ENCODE data around the gene CLEC19A. TPM values are rescaled to one million over a fixed set of nuclear protein-coding genes. Genes with fewer than 3 reads are reported as not detected.

Gene CLEC19A
- total RNA-seq, 2 experiments from 2014 or later: not detected

DNA sequence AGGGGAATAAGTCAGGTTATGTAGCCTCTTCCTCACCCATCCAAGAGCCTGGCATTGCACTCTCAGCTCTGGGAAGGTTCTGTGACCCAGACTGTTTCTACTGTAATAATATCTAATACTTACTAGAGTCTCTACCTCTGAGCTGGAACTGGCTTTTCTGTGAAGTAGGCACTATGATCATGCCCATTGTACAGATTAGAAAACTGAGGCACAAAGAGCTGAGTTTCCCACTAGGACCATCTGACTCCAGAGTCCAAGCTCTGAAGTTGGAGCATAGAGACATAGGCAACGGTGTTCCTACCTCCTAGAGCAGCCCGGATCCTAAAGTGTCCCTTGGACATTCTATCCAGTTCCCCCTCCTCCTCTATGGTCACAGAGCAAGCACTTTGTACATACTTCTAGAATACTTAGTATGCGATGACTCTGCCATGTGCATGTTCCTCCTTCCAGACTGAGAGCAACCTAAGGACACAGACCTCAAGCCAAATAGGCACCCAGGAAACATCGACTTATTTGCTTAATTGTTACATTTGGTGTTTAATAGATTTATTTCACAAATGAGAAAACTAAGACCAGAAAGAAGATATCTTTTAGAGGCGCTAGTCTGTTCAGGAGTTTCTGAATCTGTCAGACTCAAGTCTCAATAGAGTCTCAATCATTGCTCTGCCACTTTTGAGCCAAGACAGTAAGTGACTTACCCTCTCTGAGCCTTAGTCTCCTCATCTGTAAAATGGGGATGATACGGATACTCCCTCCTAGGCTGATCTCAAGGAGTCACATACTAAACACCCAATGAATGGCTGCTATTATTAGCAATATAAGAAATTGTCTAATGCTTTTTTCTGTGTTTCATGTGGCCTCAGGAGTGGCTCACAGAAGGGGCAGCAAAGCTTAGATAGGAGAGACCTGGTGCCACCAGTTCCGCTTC, 3.6 kb downstream of the CLEC19A start:
- Mint-ChIP-seq H3K4me3 (no peak overlapping the region), H3K36me3 (ENCODE audit: low read depth) (no peaks in the 10 kb centered on the region), H3K4me1 (ENCODE audit: low read depth) (peaks cover 1% of the 10 kb centered on the region), H3K27me3 (ENCODE audit: low read depth) (no peaks in the 10 kb centered on the region), H3K9me3 (ENCODE audit: insufficient read depth) (no peaks in the 10 kb centered on the region), H3K27ac (no peak overlapping the region)
- ChIA-PET CTCF (no interaction called here), POLR2A (no interaction called here)
- DNase-seq: no peak
- no peak for ATAC-seq

DNA sequence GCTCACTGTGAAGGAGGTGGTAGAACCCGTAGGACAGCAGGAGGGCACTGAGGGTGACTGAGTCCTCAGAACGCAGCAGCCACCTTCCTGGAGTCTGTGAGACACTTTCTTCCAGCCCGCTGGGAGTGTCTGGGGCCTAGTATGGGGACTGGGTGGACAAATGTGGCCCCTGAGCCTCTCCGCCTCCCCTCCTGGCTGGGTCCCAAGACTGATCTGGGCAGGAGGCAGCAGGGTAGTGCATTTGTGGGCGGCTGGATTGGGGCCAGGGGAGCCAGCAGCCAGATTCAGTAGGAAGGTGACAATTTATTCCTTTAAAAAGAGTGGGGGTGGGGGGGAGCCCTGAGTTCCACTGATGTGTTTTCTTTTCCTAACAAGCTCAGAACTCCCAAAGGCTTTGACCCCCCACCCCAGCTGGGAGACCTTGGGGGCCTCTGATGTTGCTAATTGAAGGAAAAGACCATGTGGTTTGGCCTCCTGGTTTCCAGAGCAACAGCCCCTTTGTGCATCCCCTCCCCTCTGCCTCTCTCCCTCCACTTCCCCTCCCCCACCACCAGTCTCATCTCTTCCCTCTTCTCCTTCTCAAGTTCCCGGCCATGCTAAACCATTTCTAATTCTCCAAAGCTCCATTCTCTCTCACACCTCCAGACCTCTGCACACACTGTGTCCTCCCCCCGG, 4.4 kb downstream of the CLEC19A start:
- Mint-ChIP-seq H3K27ac (no peak overlapping the region), H3K9me3 (ENCODE audit: insufficient read depth) (no peaks in the 10 kb centered on the region), H3K36me3 (ENCODE audit: low read depth) (no peaks in the 10 kb centered on the region), H3K27me3 (ENCODE audit: low read depth) (no peaks in the 10 kb centered on the region), H3K4me3 (no peak overlapping the region), H3K4me1 (ENCODE audit: low read depth) (peaks cover 4% of the 10 kb centered on the region)
- ATAC-seq (no peak), DNase-seq (no peak)
- ChIA-PET POLR2A (no interaction called here), CTCF (no interaction called here)

DNA sequence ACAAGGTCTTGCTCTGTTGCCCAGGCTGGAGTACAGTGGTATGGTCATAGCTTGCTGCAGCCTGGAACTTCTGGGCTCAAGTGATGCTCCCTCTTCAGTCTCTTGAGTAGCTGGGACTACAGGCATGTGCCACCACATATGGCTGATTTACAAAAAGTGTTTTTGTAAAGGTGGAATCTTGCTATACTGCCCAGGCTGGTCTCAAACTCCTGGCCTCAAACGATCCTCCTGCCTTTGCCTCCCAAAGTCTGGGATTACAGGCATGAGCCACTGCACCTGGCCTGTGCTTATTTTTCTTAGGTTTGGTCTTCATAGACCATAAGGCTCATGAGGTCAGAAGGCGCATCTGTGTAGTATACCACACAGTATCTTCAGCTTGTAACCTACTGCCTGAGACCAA, 5.3 kb downstream of the CLEC19A start:
- no peak for ATAC-seq
- H3K4me1 Mint-ChIP-seq (ENCODE audit: low read depth): peaks cover 4% of the 10 kb centered on the region
- ChIA-PET CTCF (no interaction called here), POLR2A (no interaction called here)
- no peaks in the 10 kb centered on the region for H3K27me3 Mint-ChIP-seq (ENCODE audit: low read depth)
- no peaks in the 10 kb centered on the region for H3K36me3 Mint-ChIP-seq (ENCODE audit: low read depth)
- H3K4me3 Mint-ChIP-seq: no peak overlapping the region
- H3K9me3 Mint-ChIP-seq (ENCODE audit: insufficient read depth): no peaks in the 10 kb centered on the region
- no peak for DNase-seq
- H3K27ac Mint-ChIP-seq: no peak overlapping the region

DNA sequence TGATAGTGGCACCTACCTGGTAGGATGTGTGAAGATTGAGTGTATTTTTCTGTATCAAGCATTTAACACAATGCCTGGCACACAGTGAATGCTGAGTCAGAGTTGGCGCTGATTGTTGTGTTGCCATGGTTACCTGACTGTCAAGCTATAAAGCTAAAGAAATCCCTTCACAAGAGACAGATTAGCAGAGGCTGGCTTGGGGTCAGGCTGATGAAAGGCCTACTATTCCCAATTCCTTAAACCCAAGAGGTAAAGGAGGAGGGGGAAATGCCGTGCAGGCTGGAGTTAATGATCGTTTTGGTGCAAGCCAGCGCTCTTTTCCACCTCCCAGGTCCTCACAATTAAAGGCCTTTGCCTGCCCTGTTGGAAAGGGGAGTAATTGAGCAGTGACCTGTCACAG, 5.9 kb downstream of the CLEC19A start:
- Mint-ChIP-seq H3K27ac (no peak overlapping the region), H3K27me3 (ENCODE audit: low read depth) (no peaks in the 10 kb centered on the region)
- CTCF ChIA-PET: no interaction called here

DNA sequence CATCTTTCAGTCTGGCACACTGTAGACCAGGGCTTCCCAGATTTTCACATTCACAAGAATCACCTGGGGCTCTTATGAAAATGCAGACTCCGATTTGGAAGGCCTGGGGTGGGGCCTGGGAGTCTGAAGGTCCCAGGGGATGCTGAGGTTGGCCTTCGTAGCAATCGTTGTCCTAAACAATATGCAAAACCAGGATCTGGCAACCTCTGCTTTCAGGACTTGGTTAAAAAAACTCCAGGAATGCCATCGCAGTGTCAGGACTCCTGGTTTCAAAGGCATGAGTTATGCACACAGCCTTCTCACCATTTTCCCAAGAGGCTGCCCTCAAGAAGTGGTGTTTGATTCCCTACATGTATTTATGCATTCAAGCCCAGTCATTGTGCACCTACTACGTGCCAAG, 6.7 kb downstream of the CLEC19A start:
- Mint-ChIP-seq H3K27me3 (ENCODE audit: low read depth) (no peaks in the 10 kb centered on the region), H3K36me3 (ENCODE audit: low read depth) (no peaks in the 10 kb centered on the region), H3K4me1 (ENCODE audit: low read depth) (peaks cover 4% of the 10 kb centered on the region), H3K4me3 (no peak overlapping the region), H3K9me3 (ENCODE audit: insufficient read depth) (no peaks in the 10 kb centered on the region), H3K27ac (no peak overlapping the region)
- POLR2A ChIA-PET: no interaction called here
- CTCF ChIA-PET: no interaction called here
- no peak for DNase-seq
- ATAC-seq: no peak

More for the DNA sequence above, 5.9 kb downstream of the CLEC19A start:
- DNase-seq: no peak
- Mint-ChIP-seq H3K36me3 (ENCODE audit: low read depth) (no peaks in the 10 kb centered on the region), H3K4me3 (no peak overlapping the region), H3K4me1 (ENCODE audit: low read depth) (peaks cover 4% of the 10 kb centered on the region), H3K9me3 (ENCODE audit: insufficient read depth) (no peaks in the 10 kb centered on the region)
- POLR2A ChIA-PET: no interaction called here
- no peak for ATAC-seq

DNA sequence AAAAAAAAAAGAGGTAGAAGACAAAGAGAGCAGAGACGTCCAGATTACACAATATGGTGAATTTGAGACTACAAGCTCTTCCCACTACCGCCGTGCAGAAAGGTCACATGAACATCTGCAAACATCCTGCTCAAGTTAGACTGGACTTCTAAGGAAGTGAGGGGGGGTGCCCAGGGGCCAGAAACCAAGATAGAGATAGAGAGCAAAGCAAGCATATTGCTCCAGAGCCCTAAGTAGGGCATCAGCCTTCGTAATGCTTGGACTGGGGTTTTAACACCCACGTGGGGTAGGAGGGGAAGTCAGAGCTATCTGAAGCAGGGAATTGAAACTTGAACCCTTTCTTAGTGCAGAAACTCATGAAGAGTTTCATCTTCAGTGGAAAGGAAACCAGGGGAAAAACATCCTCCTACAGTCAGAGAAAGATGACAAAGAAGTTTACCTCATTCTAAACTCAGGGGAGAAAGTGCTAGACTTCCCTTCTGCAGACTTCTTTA, 8.7 kb downstream of the CLEC19A start:
- Mint-ChIP-seq H3K4me3 (no peak overlapping the region), H3K9me3 (ENCODE audit: insufficient read depth) (no peaks in the 10 kb centered on the region), H3K36me3 (ENCODE audit: low read depth) (no peaks in the 10 kb centered on the region), H3K27ac (no peak overlapping the region), H3K27me3 (ENCODE audit: low read depth) (no peaks in the 10 kb centered on the region), H3K4me1 (ENCODE audit: low read depth) (peaks cover 4% of the 10 kb centered on the region)
- no peak for DNase-seq
- ChIA-PET POLR2A (no interaction called here), CTCF (no interaction called here)
- no peak for ATAC-seq

DNA sequence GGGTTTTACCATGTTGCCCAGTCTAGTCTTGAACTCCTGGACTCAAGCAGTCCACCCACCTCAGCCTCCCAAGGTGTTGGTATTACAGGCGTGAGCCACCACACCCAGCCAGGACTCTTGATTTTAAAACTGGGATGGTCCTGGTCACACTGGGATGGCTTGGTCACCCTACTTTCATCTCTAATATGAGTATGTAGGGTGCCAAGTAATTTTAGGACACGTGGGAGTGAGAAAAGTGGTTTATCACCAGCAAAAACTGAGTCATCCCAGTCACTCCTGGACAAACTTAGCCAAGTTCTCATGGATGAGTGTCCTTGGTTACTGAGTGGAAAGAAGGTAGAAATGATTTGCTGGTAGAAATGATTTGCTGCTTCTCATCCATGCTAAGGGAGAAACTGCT, 9.9 kb downstream of the CLEC19A start:
- no peak overlapping the region for H3K4me3 Mint-ChIP-seq
- H3K27me3 Mint-ChIP-seq (ENCODE audit: low read depth): no peaks in the 10 kb centered on the region
- H3K9me3 Mint-ChIP-seq (ENCODE audit: insufficient read depth): no peaks in the 10 kb centered on the region
- no peak overlapping the region for H3K27ac Mint-ChIP-seq
- DNase-seq (no peak), ATAC-seq (no peak)
- ChIA-PET POLR2A (no interaction called here), CTCF (no interaction called here)
- H3K4me1 Mint-ChIP-seq (ENCODE audit: low read depth): peaks cover 4% of the 10 kb centered on the region
- no peaks in the 10 kb centered on the region for H3K36me3 Mint-ChIP-seq (ENCODE audit: low read depth)

DNA sequence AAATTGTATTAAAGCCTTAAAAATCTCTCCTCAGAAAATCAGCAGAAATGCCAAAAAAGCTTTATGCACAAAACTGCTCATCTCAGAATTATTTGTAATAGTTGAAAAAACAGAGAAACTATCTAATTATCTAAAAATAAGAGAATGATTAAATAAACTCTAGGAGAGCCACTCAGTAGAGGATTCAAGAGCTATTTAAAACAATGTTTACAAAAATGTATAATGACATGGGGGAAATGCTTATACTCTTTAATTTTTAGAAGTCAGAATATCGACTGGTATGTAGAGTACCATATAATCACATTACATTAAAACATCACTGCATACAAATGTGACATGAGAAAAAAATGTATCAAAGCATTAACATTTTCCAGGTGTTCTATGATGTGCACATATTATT, 11.9 kb downstream of the CLEC19A start:
- Mint-ChIP-seq H3K27me3 (ENCODE audit: low read depth) (no peaks in the 10 kb centered on the region), H3K4me3 (no peak overlapping the region), H3K9me3 (ENCODE audit: insufficient read depth) (no peaks in the 10 kb centered on the region), H3K36me3 (ENCODE audit: low read depth) (no peaks in the 10 kb centered on the region), H3K27ac (no peak overlapping the region), H3K4me1 (ENCODE audit: low read depth) (peaks cover 4% of the 10 kb centered on the region)
- POLR2A ChIA-PET: no interaction called here
- DNase-seq (no peak), ATAC-seq (no peak)
- CTCF ChIA-PET: no interaction called here

DNA sequence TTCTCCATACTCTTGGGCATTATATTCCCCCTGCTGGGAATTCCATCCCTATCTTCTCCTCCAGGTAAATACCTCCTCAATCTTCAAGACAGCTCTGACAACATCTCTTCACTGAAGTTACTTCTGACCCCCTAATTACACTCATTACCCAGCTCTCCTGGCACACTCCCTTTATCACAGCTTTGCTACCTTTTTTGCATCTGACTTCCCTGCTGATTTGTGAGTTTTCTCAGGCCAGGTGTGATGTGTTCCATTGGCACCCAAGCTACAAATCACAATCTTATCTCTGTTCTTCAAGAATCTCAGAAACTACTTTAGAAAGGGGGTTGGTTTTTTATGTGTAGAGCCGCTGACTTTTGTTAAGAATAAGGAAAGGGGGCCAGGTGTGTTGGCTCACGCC, 14.0 kb downstream of the CLEC19A start:
- Mint-ChIP-seq H3K4me3 (no peak overlapping the region), H3K36me3 (ENCODE audit: low read depth) (no peaks in the 10 kb centered on the region), H3K27ac (no peak overlapping the region), H3K9me3 (ENCODE audit: insufficient read depth) (no peaks in the 10 kb centered on the region), H3K27me3 (ENCODE audit: low read depth) (no peaks in the 10 kb centered on the region), H3K4me1 (ENCODE audit: low read depth) (no peaks in the 10 kb centered on the region)
- ChIA-PET POLR2A (no interaction called here), CTCF (no interaction called here)
- ATAC-seq (no peak), DNase-seq (no peak)

DNA sequence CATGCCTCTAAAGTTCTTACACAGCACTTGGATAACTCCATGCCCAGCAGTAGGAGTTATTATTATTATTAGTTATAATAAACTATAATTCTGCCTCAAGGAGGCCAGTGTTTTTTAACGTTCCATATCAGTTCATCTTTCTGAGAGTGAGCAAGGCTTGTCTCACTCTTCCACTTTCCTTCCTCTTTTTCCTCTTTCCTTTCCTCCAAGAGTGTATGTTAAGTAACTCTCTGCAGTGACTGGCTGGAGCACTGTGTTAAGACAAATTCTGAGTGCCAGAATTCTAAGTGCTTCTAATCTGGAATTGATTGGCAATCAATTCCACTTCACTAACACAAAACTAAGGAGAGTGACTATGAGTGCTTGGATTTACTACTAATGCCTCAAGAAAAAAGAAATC, 16.4 kb downstream of the CLEC19A start:
- no peak overlapping the region for H3K27ac Mint-ChIP-seq
- CTCF ChIA-PET: no interaction called here
- DNase-seq: no peak
- no peak overlapping the region for H3K4me3 Mint-ChIP-seq
- no peaks in the 10 kb centered on the region for H3K9me3 Mint-ChIP-seq (ENCODE audit: insufficient read depth)
- ATAC-seq: no peak
- H3K4me1 Mint-ChIP-seq (ENCODE audit: low read depth): no peaks in the 10 kb centered on the region
- no peaks in the 10 kb centered on the region for H3K36me3 Mint-ChIP-seq (ENCODE audit: low read depth)
- POLR2A ChIA-PET: no interaction called here
- H3K27me3 Mint-ChIP-seq (ENCODE audit: low read depth): no peaks in the 10 kb centered on the region

DNA sequence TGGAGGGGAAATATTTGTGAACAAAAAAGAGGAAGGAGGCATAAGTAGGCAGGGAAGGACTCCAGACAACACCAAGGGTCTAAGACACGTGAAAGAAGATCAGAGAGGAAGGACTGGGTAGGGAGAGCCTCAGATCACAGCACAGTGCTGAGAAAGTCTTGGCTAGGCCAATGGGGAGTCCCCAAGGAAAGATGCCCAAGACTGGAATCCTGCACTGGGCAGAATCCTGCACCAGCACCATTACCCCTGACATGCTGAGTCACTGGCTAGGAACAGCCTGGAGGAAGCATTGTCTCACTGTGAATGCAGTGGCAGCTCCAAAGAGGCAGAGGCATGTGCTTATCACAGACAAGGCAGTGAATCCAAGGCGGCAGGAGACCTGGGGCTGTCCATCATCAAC, 19.2 kb downstream of the CLEC19A start:
- Mint-ChIP-seq H3K4me1 (ENCODE audit: low read depth) (no peaks in the 10 kb centered on the region), H3K4me3 (no peak overlapping the region), H3K27me3 (ENCODE audit: low read depth) (no peaks in the 10 kb centered on the region), H3K9me3 (ENCODE audit: insufficient read depth) (peaks cover 3% of the 10 kb centered on the region), H3K36me3 (ENCODE audit: low read depth) (no peaks in the 10 kb centered on the region), H3K27ac (no peak overlapping the region)
- ChIA-PET POLR2A (no interaction called here), CTCF (no interaction called here)
- DNase-seq (no peak), ATAC-seq (no peak)

DNA sequence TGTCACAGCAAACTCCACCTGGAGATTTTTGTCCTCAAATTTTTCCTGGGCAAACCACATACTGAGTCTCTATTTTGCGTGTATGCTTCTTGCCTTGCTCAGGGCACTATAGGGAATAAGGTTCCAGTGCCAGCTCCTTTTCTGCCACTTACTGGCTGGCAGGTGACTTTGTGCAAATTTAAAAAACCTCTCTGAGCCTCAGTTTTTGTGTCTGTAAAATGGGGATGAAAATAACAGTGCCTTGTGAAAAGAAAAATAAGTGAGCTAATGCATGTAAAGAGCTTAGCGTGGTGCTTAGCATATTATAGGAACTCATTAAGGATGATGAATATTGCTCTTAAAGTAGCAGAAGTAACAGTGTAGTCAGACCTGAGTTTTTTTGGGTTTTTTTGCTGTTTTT, 19.9 kb downstream of the CLEC19A start:
- H3K9me3 Mint-ChIP-seq (ENCODE audit: insufficient read depth): peaks cover 3% of the 10 kb centered on the region
- H3K4me3 Mint-ChIP-seq: no peak overlapping the region
- CTCF ChIA-PET: no interaction called here
- H3K27ac Mint-ChIP-seq: no peak overlapping the region
- no peaks in the 10 kb centered on the region for H3K27me3 Mint-ChIP-seq (ENCODE audit: low read depth)
- H3K36me3 Mint-ChIP-seq (ENCODE audit: low read depth): no peaks in the 10 kb centered on the region
- H3K4me1 Mint-ChIP-seq (ENCODE audit: low read depth): no peaks in the 10 kb centered on the region
- POLR2A ChIA-PET: no interaction called here
- ATAC-seq: no peak
- DNase-seq: no peak
